ENCODE measurements around the gene MYH16. TPM values are rescaled to one million over a fixed set of nuclear protein-coding genes. Genes with fewer than 3 reads are reported as not detected.

MYH16 gene
- total and polyA plus RNA-seq, 2 donors (not counting 1 experiment from before 2014, with no cell fraction given), result not detected

- H2AFZ ChIP-seq (ENCODE audit: insufficient read depth, low read depth, low read length, poor library complexity, severe bottlenecking), result no peak overlapping the region
- H3K27ac ChIP-seq (ENCODE audit: low read length in 2 of 2), result no peak overlapping the region
- H4K20me1 ChIP-seq (ENCODE audit: control insufficient read depth, insufficient read depth, low read length, poor library complexity, severe bottlenecking), result no peaks in the 10 kb centered on the region
- no peak overlapping the region for H3K4me3 Mint-ChIP-seq
- no peaks in the 10 kb centered on the region for H3K79me2 ChIP-seq (ENCODE audit: control insufficient read depth, insufficient read depth, low read length)
- TF ChIP-seq EZH2 (IDR thresholded peaks at IDR 0.05; ENCODE audit: borderline replicate concordance, insufficient read depth, low read depth, low read length, poor library complexity, severe bottlenecking) (no peak), CTCF (IDR thresholded peaks at IDR 0.05) (no peak)
- CTCF ChIA-PET, result interaction anchor here (6.6 kb wide), 1 partner anchor 269 kb away, joined by 113 read pairs; no protein-coding TSS in a partner anchor
- H3K27ac Mint-ChIP-seq, result no peak overlapping the region
- no peak overlapping the region for H3K9ac ChIP-seq (ENCODE audit: low read length)
- intact Hi-C loops (cut with micrococcal nuclease), result no loop called here
- peaks cover 0 to 3% (median 0%) of the 10 kb centered on the region in 4 experiments for H3K27me3 ChIP-seq (replicated peaks in 1 of 4; ENCODE audit: control extremely low read depth in 1 of 4, control insufficient read depth in 3 of 4, insufficient read depth in 4 of 4, low read length in 3 of 4)
- DNase-seq (no peak), ATAC-seq (ENCODE audit: low read depth) (no peak)
- H3K9me3 ChIP-seq (ENCODE audit: control extremely low read depth in 1 of 3, control insufficient read depth in 2 of 3, insufficient read depth in 1 of 3, low read length in 2 of 3), result peaks cover 0 to 12% (median 0%) of the 10 kb centered on the region in 3 donors
- peaks cover 0 to 8% of the 10 kb centered on the region in 2 donors for H3K4me1 ChIP-seq (ENCODE audit: control insufficient read depth in 2 of 2, insufficient read depth in 2 of 2, low read length in 2 of 2)
- peaks cover 3% of the 10 kb centered on the region for H3K27me3 Mint-ChIP-seq
- H3K4me2 ChIP-seq (replicated peaks; ENCODE audit: low read depth, low read length, poor library complexity, severe bottlenecking), result no peak overlapping the region
- peaks cover 4% of the 10 kb centered on the region for H3K4me1 Mint-ChIP-seq
- no peak overlapping the region for H3K4me3 ChIP-seq (ENCODE audit: control extremely low read depth in 1 of 5, extremely low read depth in 1 of 5, insufficient read depth in 1 of 5, low read depth in 2 of 5, low read length in 4 of 5)
- H3K9me3 Mint-ChIP-seq (ENCODE audit: insufficient read depth), result peaks cover 2% of the 10 kb centered on the region
- WGBS (ENCODE audit: insufficient coverage), result 98% methylated on average over 6 of the region's 7 CpGs
- no peaks in the 10 kb centered on the region for H3K36me3 ChIP-seq (replicated peaks in 1 of 2; ENCODE audit: control extremely low read depth in 1 of 2, control insufficient read depth in 1 of 2, extremely low read depth in 1 of 2, insufficient read depth in 2 of 2, low read length in 1 of 2)
- POLR2A ChIA-PET, result no interaction called here
These were observed 36.5 kb downstream of the MYH16 start for GRCh38 chr7:99309111-99309510.

GRCh38 chr7:99310004-99310403 is 37.4 kb downstream of the MYH16 start:
- Mint-ChIP-seq H3K4me3 (no peak overlapping the region), H3K9me3 (ENCODE audit: insufficient read depth) (peaks cover 2% of the 10 kb centered on the region), H3K27ac (no peak overlapping the region), H3K27me3 (peaks cover 3% of the 10 kb centered on the region), H3K4me1 (peaks cover 4% of the 10 kb centered on the region)
- CTCF ChIA-PET, result interaction anchor here (0.9 to 6.6 kb wide), 3 partner anchors 22 to 270 kb away, joined by 3 to 113 read pairs (median 5); no protein-coding TSS in a partner anchor
- H3K36me3 ChIP-seq (replicated peaks in 1 of 2; ENCODE audit: control extremely low read depth in 1 of 2, control insufficient read depth in 1 of 2, extremely low read depth in 1 of 2, insufficient read depth in 2 of 2, low read length in 1 of 2), result no peaks in the 10 kb centered on the region
- peaks cover 0 to 12% (median 0%) of the 10 kb centered on the region in 3 donors for H3K9me3 ChIP-seq (ENCODE audit: control extremely low read depth in 1 of 3, control insufficient read depth in 2 of 3, insufficient read depth in 1 of 3, low read length in 2 of 3)
- H3K4me3 ChIP-seq (ENCODE audit: control extremely low read depth in 1 of 5, extremely low read depth in 1 of 5, insufficient read depth in 1 of 5, low read depth in 2 of 5, low read length in 4 of 5), result no peak overlapping the region
- H3K4me1 ChIP-seq (ENCODE audit: control insufficient read depth in 2 of 2, insufficient read depth in 2 of 2, low read length in 2 of 2), result peaks cover 0 to 8% of the 10 kb centered on the region in 2 donors
- POLR2A ChIA-PET, result no interaction called here
- H3K79me2 ChIP-seq (ENCODE audit: control insufficient read depth, insufficient read depth, low read length), result no peaks in the 10 kb centered on the region
- DNase-seq, result no peak
- no peak overlapping the region for H3K27ac ChIP-seq (ENCODE audit: low read length in 2 of 2)
- H3K27me3 ChIP-seq (replicated peaks in 1 of 4; ENCODE audit: control extremely low read depth in 1 of 4, control insufficient read depth in 3 of 4, insufficient read depth in 4 of 4, low read length in 3 of 4), result peaks cover 0 to 3% (median 0%) of the 10 kb centered on the region in 4 experiments
- no peak overlapping the region for H2AFZ ChIP-seq (ENCODE audit: insufficient read depth, low read depth, low read length, poor library complexity, severe bottlenecking)
- TF ChIP-seq CTCF (IDR thresholded peaks at IDR 0.05) (no peak), EZH2 (IDR thresholded peaks at IDR 0.05; ENCODE audit: borderline replicate concordance, insufficient read depth, low read depth, low read length, poor library complexity, severe bottlenecking) (no peak)
- intact Hi-C loops (cut with micrococcal nuclease), result loop anchor here (10.0 kb wide), 1 partner anchor 435 kb away; the partner anchor contains the start of genes TMEM130 and TRRAP
- no peaks in the 10 kb centered on the region for H4K20me1 ChIP-seq (ENCODE audit: control insufficient read depth, insufficient read depth, low read length, poor library complexity, severe bottlenecking)
- WGBS (ENCODE audit: insufficient coverage), result no CpG with 5 or more reads among the region's 4 CpGs
- no peak overlapping the region for H3K9ac ChIP-seq (ENCODE audit: low read length)
- ATAC-seq (ENCODE audit: low read depth), result no peak
- no peak overlapping the region for H3K4me2 ChIP-seq (replicated peaks; ENCODE audit: low read depth, low read length, poor library complexity, severe bottlenecking)

Data from B cell (primary cell).